Parathyroid adenoma (tissue), 2 donors: ENCODE data around the gene THRA.

Experiments used
- H2AFZ ChIP-seq: fragments of 300-600 bp; sonication (generic); one replicate; pipeline ENCODE4 v1.7.0; 2017; ENCODE audit warnings: antibody characterized with exemption, mild to moderate bottlenecking
- H3K27ac ChIP-seq: fragments of 300-600 bp; sonication (generic); one replicate; pipeline ENCODE4 v1.7.0; 2017
- H3K27me3 ChIP-seq: fragments of 300-600 bp; sonication (generic); one replicate; pipeline ENCODE4 v1.7.0; 2017; ENCODE audit warnings: low read length; ENCODE audit not compliant: control insufficient read depth, insufficient read depth
- H3K36me3 ChIP-seq: fragments of 300-600 bp; sonication (generic); one replicate; pipeline ENCODE4 v1.7.0; 2017; ENCODE audit warnings: low read length; ENCODE audit not compliant: control insufficient read depth, insufficient read depth
- H3K4me1 ChIP-seq: fragments of 300-600 bp; sonication (generic); one replicate; pipeline ENCODE4 v1.7.0; 2017; ENCODE audit warnings: control low read depth
- H3K4me2 ChIP-seq: fragments of 300-600 bp; sonication (generic); one replicate; pipeline ENCODE4 v1.7.0; 2017; ENCODE audit warnings: low read length
- H3K4me3 ChIP-seq: fragments of 300-600 bp; sonication (generic); one replicate; pipeline ENCODE4 v1.7.0; 2017; ENCODE audit warnings: low read depth, low read length
- H3K79me2 ChIP-seq: fragments of 300-600 bp; sonication (generic); one replicate; pipeline ENCODE4 v1.7.0; 2017; ENCODE audit warnings: control low read depth
- H3K9ac ChIP-seq: fragments of 300-600 bp; sonication (generic); one replicate; pipeline ENCODE4 v1.7.0; 2017; ENCODE audit warnings: mild to moderate bottlenecking
- H3K9me3 ChIP-seq: fragments of 300-600 bp; sonication (generic); one replicate; pipeline ENCODE4 v1.7.0; 2017; ENCODE audit warnings: low read length; ENCODE audit not compliant: control insufficient read depth
- TF ChIP-seq, protein P1 (sequence below): fragments of 300-600 bp; sonication (generic); IDR thresholded peaks from one replicate; pipeline ENCODE4 v1.7.0; 2017; ENCODE audit warnings: antibody characterized with exemption, mild to moderate bottlenecking
- donor health status: primary hyperparathyroidism.

The THRA gene

DNA sequence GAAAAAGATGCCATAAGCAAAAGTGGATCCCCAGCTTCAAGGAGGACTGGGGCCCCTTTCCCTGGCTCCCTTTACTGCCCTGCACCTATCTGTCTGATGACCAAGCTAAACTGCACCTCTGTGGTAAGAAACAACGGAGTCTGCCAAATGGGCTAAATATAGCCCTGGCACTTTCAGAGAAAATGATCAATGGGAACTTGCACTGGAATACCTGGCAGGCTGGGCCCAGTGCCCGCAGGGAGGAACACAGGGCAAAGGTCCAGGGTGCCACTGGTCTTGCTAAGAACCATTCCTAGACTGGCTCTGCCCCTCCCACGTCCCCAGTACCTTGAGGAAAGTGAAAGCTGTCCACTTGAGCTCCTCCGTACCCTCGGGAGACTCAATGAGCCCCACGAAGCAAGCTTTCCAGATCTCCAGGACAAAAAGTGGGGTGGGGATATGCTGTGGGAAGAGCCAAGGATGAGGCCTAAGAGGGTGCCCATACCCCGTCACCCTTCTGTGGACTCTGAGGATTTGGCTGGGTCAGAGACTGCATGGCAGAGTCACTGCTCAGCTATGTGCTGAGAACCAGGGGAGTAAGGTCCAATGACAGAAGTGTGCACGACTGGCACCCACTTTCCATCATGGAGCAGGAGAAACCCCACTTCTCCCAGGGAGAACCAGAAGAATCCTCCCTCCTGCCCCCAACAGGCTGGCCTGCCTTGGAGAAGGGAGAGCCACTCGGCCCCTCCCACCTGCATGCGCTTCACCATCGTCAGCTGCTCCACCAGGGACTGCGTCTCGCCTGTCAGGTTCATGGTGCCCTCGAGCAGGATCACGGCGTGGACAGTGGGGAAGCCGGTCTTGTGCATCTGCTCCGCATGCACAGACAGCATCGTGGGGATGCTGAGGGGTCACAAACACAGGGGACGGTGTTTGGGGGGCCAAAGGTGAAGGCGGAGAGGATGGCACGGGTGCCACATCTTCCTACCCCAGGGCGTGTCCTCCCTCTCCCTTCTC is 30.1 kb upstream of the THRA start:
- Histone ChIP-seq H3K9ac (no peak overlapping the region), H2AFZ (no peak overlapping the region), H3K4me2 (no peak overlapping the region), H3K4me1 (no peaks in the 10 kb centered on the region), H3K36me3 (no peaks in the 10 kb centered on the region), H3K79me2 (peaks cover 5% of the 10 kb centered on the region), H3K9me3 (no peaks in the 10 kb centered on the region), H3K4me3 (no peak overlapping the region), H3K27me3 (no peaks in the 10 kb centered on the region), H3K27ac (no peak overlapping the region)
- TF ChIP-seq, protein P1, sequence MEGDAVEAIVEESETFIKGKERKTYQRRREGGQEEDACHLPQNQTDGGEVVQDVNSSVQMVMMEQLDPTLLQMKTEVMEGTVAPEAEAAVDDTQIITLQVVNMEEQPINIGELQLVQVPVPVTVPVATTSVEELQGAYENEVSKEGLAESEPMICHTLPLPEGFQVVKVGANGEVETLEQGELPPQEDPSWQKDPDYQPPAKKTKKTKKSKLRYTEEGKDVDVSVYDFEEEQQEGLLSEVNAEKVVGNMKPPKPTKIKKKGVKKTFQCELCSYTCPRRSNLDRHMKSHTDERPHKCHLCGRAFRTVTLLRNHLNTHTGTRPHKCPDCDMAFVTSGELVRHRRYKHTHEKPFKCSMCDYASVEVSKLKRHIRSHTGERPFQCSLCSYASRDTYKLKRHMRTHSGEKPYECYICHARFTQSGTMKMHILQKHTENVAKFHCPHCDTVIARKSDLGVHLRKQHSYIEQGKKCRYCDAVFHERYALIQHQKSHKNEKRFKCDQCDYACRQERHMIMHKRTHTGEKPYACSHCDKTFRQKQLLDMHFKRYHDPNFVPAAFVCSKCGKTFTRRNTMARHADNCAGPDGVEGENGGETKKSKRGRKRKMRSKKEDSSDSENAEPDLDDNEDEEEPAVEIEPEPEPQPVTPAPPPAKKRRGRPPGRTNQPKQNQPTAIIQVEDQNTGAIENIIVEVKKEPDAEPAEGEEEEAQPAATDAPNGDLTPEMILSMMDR: no peak

DNA sequence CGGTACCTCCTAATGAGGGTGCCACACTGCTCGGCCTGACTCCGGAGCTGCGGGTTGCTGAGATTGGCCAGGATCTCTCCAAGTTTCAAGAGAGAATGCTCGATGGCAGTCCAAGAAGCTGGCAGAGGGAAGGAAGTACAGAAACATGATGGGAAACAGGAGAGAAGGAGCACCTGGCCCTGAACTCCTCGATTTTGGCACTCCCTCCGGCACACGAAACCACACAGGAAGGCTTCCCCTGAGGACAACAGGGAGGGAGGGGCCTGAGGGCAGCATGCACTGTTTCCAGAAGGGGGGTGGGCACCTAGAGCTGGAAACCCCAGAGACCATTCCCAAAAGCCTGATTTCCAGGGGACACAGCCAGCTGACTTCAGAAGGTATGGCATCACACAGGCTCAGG is 29.4 kb upstream of the THRA start:
- Histone ChIP-seq H3K9me3 (no peaks in the 10 kb centered on the region), H3K4me3 (no peak overlapping the region), H3K79me2 (peaks cover 5% of the 10 kb centered on the region), H3K4me2 (no peak overlapping the region), H3K36me3 (no peaks in the 10 kb centered on the region), H3K27me3 (no peaks in the 10 kb centered on the region), H3K9ac (no peak overlapping the region), H3K27ac (no peak overlapping the region), H3K4me1 (no peaks in the 10 kb centered on the region), H2AFZ (no peak overlapping the region)
- TF ChIP-seq, protein P1: no peak

DNA sequence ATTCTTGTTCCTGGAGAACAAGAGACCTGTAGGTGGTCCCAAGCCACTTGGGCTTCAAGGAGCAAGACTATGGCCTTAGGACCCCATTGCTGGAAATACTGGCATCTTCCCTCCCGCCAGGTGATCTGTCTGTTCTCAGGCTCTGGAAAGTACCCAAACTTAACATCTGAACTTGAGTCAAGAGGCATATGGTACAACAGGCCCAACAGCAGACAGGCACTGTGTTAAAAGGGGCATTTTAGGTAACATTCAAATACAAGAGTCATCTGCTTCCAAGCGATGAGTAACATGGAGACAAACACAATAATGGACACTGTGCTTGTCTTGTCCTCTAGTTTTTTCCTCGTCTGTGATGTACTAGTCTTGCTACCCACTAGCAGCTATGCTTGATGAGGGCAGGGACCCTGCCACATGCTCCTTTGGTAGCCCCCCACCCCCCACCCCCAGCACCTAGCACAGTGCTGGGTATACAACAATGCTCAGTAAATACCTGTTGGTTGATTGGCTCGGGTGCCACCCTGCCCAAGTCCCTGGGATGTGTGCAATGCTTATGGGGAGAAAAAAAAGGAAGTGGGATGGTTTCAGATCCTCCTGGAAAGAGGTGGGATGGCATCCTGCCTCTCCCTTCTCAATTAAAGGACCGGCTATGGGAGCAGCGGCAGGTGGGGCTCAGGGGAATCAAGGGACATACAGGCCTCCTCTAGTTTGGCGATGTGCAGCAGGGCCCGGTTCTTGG is 28.2 kb upstream of the THRA start:
- Histone ChIP-seq H3K9me3 (no peaks in the 10 kb centered on the region), H3K27me3 (no peaks in the 10 kb centered on the region), H3K36me3 (no peaks in the 10 kb centered on the region), H3K4me2 (no peak overlapping the region), H3K9ac (no peak overlapping the region), H3K79me2 (peaks cover 5% of the 10 kb centered on the region), H3K27ac (no peak overlapping the region), H3K4me3 (no peak overlapping the region), H3K4me1 (peaks cover 3% of the 10 kb centered on the region), H2AFZ (no peak overlapping the region)
- TF ChIP-seq, protein P1: no peak

DNA sequence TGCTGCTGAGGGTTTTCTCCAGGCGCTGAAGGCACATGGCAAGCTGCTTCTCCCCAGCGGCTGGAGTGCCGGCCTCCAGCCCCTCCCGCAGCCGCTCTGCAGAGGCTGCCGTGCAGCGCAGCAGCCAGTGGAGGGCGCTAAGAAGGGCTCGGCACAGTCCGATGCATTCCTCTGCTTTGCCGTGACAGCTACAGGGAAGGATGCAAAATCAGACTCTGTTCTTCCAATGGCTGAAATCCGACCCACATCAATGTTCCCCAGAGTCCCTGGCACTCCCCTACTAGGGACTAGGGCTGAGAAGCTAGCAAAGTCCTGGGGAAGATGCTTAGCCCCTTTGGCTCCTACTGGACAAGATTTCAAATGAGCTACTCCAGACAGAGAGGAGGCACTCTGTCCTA is 27.6 kb upstream of the THRA start:
- Histone ChIP-seq H3K27ac (no peak overlapping the region), H3K4me1 (peaks cover 3% of the 10 kb centered on the region), H3K36me3 (no peaks in the 10 kb centered on the region), H3K79me2 (peaks cover 5% of the 10 kb centered on the region), H3K27me3 (no peaks in the 10 kb centered on the region), H3K9ac (no peak overlapping the region), H3K9me3 (no peaks in the 10 kb centered on the region), H2AFZ (no peak overlapping the region), H3K4me2 (no peak overlapping the region), H3K4me3 (no peak overlapping the region)
- TF ChIP-seq, protein P1: no peak
